B cell (primary cell): ENCODE measurements around the gene SPIB.

Experiments used
- EZH2 ChIP-seq: IDR thresholded peaks from 2 replicates; pipeline ENCODE4 v1.6.1; 2012; ENCODE audit warnings: borderline replicate concordance, low read depth, mild to moderate bottlenecking, moderate library complexity, low read length; ENCODE audit not compliant: insufficient read depth, poor library complexity, severe bottlenecking
- TF ChIP-seq, protein P1 (sequence below): fragments of 200-600 bp; IDR thresholded peaks from one replicate; pipeline ENCODE4 v1.8.0; 2022; ENCODE audit warnings: antibody characterized with exemption, mild to moderate bottlenecking

DNA sequence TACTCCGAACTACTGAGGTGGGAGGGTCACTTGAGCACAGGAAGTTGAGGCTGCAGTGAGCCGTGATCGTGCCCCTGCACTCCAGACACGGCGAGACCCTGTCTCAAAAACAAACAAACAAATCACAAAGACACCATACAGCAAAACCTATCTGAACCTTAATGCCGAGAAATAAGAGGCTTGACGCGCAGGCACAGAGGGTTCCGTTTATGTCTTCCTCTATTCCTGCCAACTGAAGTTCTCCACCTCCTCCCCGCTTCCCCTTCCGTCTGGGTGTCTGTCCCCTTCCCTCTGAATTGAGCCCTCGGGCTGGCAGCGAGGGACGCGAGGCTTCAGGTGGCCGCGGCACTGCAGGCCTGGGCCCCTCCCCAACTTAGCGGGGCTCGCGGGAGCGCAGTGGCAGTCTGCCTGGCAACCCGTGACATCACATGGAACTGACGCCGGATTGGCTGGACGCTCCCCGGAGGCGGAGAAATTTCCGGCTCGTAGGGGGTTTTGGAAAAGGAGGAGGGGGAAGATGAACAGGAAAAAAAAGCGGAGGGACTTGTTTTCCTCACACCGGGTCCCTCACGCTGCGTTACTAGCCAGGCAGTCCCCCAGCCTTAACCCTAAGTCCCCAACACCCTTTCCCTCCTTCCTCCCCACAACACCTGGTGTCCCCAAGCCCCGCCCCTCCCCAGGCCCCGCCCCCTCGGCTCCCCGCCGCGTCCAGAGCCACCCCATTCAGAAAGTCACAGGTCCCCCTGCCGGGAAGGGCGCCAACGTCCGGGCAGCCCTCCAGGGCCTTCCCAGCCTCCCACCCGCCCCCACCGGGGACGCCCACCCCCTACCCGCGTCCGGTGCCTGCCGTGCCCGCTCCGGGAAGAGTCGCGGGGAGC, 12.8 kb downstream of the SPIB start:
- TF ChIP-seq, protein P1, sequence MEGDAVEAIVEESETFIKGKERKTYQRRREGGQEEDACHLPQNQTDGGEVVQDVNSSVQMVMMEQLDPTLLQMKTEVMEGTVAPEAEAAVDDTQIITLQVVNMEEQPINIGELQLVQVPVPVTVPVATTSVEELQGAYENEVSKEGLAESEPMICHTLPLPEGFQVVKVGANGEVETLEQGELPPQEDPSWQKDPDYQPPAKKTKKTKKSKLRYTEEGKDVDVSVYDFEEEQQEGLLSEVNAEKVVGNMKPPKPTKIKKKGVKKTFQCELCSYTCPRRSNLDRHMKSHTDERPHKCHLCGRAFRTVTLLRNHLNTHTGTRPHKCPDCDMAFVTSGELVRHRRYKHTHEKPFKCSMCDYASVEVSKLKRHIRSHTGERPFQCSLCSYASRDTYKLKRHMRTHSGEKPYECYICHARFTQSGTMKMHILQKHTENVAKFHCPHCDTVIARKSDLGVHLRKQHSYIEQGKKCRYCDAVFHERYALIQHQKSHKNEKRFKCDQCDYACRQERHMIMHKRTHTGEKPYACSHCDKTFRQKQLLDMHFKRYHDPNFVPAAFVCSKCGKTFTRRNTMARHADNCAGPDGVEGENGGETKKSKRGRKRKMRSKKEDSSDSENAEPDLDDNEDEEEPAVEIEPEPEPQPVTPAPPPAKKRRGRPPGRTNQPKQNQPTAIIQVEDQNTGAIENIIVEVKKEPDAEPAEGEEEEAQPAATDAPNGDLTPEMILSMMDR = no peak
- no peak for TF ChIP-seq EZH2
